VCaP (cell line): ENCODE measurements around the gene TMBIM4.
"Not testable (repeated sequence)": the region's sequence is repeated elsewhere in the genome, so short reads cannot be mapped to it uniquely, and the experiment has no call there.

Experiments
- H3K27ac ChIP-seq: fragments of 450-650 bp; 2 replicates; pipeline ENCODE4 v1.5.1; 2017
- TF ChIP-seq, protein P1 (sequence below): fragments of 450-650 bp; conservative IDR thresholded peaks from 2 replicates; pipeline ENCODE4 v1.5.1; 2017; ENCODE audit warnings: mild to moderate bottlenecking, moderate library complexity

The TMBIM4 gene

DNA sequence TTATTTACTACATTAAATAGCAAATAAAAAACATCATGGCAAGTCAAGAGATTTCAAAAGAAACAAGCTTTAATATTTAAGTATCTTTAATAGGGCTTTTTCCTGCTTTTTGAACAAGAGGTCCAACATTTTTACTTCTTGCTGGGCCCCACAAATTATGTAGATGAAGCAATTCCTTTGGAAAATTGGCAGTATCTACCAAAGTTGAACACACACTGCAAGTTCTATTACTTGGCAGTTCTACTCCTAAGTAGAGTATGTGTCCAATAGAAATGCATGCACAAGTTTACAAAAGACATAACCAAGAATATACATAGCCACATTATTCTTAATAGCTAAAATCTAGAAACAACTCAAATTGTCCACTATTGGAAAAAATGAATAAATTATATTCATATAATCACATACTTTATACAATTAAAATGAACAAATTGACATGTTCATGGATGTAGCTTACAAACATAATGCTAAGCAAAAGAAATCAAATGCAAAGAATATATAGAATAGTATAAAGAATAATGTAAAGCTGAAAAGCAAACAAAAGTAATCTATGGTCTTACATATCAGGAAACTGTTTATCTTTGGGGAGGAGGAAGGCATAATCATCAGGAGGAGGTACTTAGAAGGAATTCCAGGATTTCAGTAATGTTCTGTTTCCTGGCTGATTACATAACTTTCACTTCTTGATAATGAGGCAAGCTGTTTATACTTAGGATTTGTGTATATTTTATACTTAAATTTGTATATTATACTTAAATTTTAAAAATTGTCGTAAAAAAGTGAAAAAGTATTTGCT is 6.5 kb upstream of the TMBIM4 start:
- no peak overlapping the region for H3K27ac ChIP-seq
- TF ChIP-seq, protein P1, sequence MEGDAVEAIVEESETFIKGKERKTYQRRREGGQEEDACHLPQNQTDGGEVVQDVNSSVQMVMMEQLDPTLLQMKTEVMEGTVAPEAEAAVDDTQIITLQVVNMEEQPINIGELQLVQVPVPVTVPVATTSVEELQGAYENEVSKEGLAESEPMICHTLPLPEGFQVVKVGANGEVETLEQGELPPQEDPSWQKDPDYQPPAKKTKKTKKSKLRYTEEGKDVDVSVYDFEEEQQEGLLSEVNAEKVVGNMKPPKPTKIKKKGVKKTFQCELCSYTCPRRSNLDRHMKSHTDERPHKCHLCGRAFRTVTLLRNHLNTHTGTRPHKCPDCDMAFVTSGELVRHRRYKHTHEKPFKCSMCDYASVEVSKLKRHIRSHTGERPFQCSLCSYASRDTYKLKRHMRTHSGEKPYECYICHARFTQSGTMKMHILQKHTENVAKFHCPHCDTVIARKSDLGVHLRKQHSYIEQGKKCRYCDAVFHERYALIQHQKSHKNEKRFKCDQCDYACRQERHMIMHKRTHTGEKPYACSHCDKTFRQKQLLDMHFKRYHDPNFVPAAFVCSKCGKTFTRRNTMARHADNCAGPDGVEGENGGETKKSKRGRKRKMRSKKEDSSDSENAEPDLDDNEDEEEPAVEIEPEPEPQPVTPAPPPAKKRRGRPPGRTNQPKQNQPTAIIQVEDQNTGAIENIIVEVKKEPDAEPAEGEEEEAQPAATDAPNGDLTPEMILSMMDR, result no peak

- not testable (repeated sequence) for H3K27ac ChIP-seq
These were observed 4.9 kb upstream of the TMBIM4 start for GRCh38 chr12:66174391-66175325.

- peak overlapping the region; percentile 96 for H3K27ac ChIP-seq
These were observed 810 bp upstream of the TMBIM4 start for GRCh38 chr12:66170606-66171005.

DNA sequence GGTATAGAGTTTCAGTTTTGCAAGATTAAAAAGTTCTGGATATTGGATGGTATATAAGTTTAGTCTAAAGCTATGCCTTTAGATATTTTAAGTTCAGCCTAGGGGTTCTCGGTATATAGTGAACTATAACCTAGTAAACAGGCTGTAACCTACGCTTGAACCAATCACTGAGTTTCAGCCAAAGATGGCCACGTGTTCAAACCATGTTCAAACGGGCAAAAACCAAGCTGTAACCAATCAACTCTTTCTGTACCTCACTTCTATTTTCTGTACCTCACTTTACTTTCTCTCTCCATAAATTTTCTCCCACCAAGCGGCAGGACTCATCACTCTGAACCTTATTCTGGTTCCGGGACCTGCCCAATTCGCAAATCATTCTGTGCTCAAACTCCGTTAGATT is 1.4 kb downstream of the TMBIM4 start:
- H3K27ac ChIP-seq, result peak overlapping the region; percentile 96
- TF ChIP-seq, protein P1, result no peak

More at GRCh38 chr12:66170606-66171005, 810 bp upstream of the TMBIM4 start:
- TF ChIP-seq, protein P1, result no peak

DNA sequence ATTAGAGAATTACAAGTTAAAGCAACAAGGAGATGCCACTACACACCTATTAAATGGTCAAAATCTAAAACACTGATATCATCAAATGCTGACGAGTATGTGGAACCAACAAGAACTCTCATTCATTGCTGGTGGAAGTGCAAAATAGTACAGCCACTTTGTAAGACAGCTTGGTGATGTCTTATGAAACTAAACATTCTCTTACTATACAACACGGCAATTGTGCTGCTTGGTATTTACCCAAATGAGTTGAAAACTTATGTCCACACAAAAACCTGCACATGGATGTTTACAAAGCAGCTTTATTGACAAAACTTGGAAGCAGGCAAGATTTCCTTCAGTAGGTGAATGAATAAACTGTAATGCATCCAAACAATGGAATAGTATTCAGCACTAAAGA is 3.2 kb downstream of the TMBIM4 start:
- TF ChIP-seq, protein P1, result no peak
- H3K27ac ChIP-seq, result no peak overlapping the region

GRCh38 chr12:66165141-66165540 is 4.7 kb downstream of the TMBIM4 start:
- H3K27ac ChIP-seq, result no peak overlapping the region
- TF ChIP-seq, protein P1, result no peak

GRCh38 chr12:66164349-66164821 is 5.4 kb downstream of the TMBIM4 start:
- no peak overlapping the region for H3K27ac ChIP-seq
- TF ChIP-seq, protein P1, result no peak
